NOMO-1 treated with dmso at 0.1 percent for 144 hours (cell line): ENCODE measurements around the gene P3H2.
"Not testable (repeated sequence)": the region's sequence is repeated elsewhere in the genome, so short reads cannot be mapped to it uniquely, and the experiment has no call there.

Source experiments
- DNase-seq: peaks from one replicate; lab custom pipeline; 2025; ENCODE audit not compliant: unreplicated experiment; lab: John Stamatoyannopoulos, UW

P3H2 gene

GRCh38 chr3:190089711-190090110 lies 31.0 kb downstream of the P3H2 start:
- DNase-seq = no peak

- DNase-seq = no peak
Observed at GRCh38 chr3:190088890-190089289, 31.8 kb downstream of the P3H2 start.

- DNase-seq = no peak
Observed at GRCh38 chr3:190086191-190086590, 34.5 kb downstream of the P3H2 start.

- DNase-seq = no peak
Observed at GRCh38 chr3:190084983-190085382, 35.7 kb downstream of the P3H2 start.

- no peak for DNase-seq
Observed at GRCh38 chr3:190083635-190084034, 37.1 kb downstream of the P3H2 start.

GRCh38 chr3:190081389-190081788 lies 39.3 kb downstream of the P3H2 start:
- DNase-seq = no peak

GRCh38 chr3:190079173-190079572 lies 41.5 kb downstream of the P3H2 start:
- DNase-seq = not testable (repeated sequence)

- DNase-seq = no peak
Observed at GRCh38 chr3:190077395-190078045, 43.2 kb downstream of the P3H2 start.

GRCh38 chr3:190076601-190077394 lies 43.9 kb downstream of the P3H2 start:
- DNase-seq = no peak

- no peak for DNase-seq
Observed at GRCh38 chr3:190076136-190076535, 44.6 kb downstream of the P3H2 start.

- no peak for DNase-seq
Observed at GRCh38 chr3:190074817-190075216, 45.9 kb downstream of the P3H2 start.

- DNase-seq = peak; percentile 1
Observed at GRCh38 chr3:190073264-190074008, 47.3 kb downstream of the P3H2 start.

GRCh38 chr3:190072856-190073255 lies 47.8 kb downstream of the P3H2 start:
- no peak for DNase-seq

- DNase-seq = not testable (repeated sequence)
Observed at GRCh38 chr3:190071921-190072320, 48.8 kb downstream of the P3H2 start.

- no peak for DNase-seq
Observed at GRCh38 chr3:190070622-190071347, 49.9 kb downstream of the P3H2 start.

GRCh38 chr3:190065204-190065603 lies 55.5 kb downstream of the P3H2 start:
- DNase-seq = no peak

GRCh38 chr3:190064659-190065058 lies 56.0 kb downstream of the P3H2 start:
- no peak for DNase-seq

GRCh38 chr3:190064112-190064511 lies 56.6 kb downstream of the P3H2 start:
- no peak for DNase-seq

GRCh38 chr3:190063490-190063889 lies 57.2 kb downstream of the P3H2 start:
- DNase-seq = no peak

- DNase-seq = no peak
Observed at GRCh38 chr3:190060192-190060775, 60.4 kb downstream of the P3H2 start.

GRCh38 chr3:190059242-190059590 lies 61.5 kb downstream of the P3H2 start:
- no peak for DNase-seq
